ENCODE results near the gene FOXR1. TPM values are rescaled to one million over a fixed set of nuclear protein-coding genes. Genes with fewer than 3 reads are reported as not detected.

The FOXR1 gene
- total and polyA plus RNA-seq, 2 donors (not counting 3 experiments of a cell fraction or from before 2014, with no cell fraction given), result not detected

GRCh38 chr11:119014209-119014924, 42.8 kb downstream of the FOXR1 start:
- Histone ChIP-seq H3K4me3 (replicated peaks in 1 of 3; ENCODE audit: insufficient read depth in 1 of 3, low read depth in 1 of 3, low read length in 3 of 3) (no peak overlapping the region), H3K4me2 (ENCODE audit: insufficient read depth, low read length) (no peak overlapping the region), H3K27me3 (ENCODE audit: control insufficient read depth in 2 of 2, insufficient read depth in 2 of 2, low read length in 2 of 2) (no peaks in the 10 kb centered on the region), H3K9ac (replicated peaks; ENCODE audit: extremely low read depth, insufficient read depth, low read length) (no peak overlapping the region), H3K79me2 (ENCODE audit: control insufficient read depth, insufficient read depth, low read length) (peaks cover 34% of the 10 kb centered on the region), H3K4me1 (ENCODE audit: control insufficient read depth, extremely low read depth, insufficient read depth, low read length) (peaks cover 10% of the 10 kb centered on the region), H4K20me1 (replicated peaks; ENCODE audit: control insufficient read depth, extremely low read depth, insufficient read depth, low read length) (no peaks in the 10 kb centered on the region), H3K36me3 (ENCODE audit: control insufficient read depth in 2 of 2, extremely low read depth in 1 of 2, insufficient read depth in 2 of 2, low read length in 2 of 2) (peaks cover 19 to 21% of the 10 kb centered on the region in 2 experiments), H2AFZ (ENCODE audit: low read depth, low read length) (no peak overlapping the region), H3K9me3 (replicated peaks; ENCODE audit: control insufficient read depth, insufficient read depth, low read length) (no peaks in the 10 kb centered on the region), H3K27ac (ENCODE audit: insufficient read depth, low read depth, low read length) (no peak overlapping the region), H3K9me1 (replicated peaks; ENCODE audit: control insufficient read depth, extremely low read depth, insufficient read depth, low read length) (no peaks in the 10 kb centered on the region)
- dilution Hi-C loops (cut with MboI; ENCODE audit: extremely low pct_ligation_motif_present, low sequenced_read_pairs), result no loop called here
- intact Hi-C loops (cut with micrococcal nuclease), result no loop called here
- CTCF ChIA-PET, result interaction anchor here (1.0 to 1.5 kb wide), 2 partner anchors 13 to 86 kb away, joined by 3 to 4 read pairs; no protein-coding TSS in a partner anchor
- no TSS peak for BruUV-seq (replicated peaks)
- TF ChIP-seq POLR2A (IDR thresholded peaks at IDR 0.05; ENCODE audit: low read depth, low read length) (peak; percentile 43), POLR2AphosphoS5 (IDR thresholded peaks at IDR 0.05; ENCODE audit: insufficient read depth, low read depth, low read length) (no peak)
- POLR2A ChIA-PET, result no interaction called here
- FAIRE-seq, result no peak
- no peak for DNase-seq (ENCODE audit: low read depth, low spot score)

GRCh38 chr11:119015054-119015611, 43.6 kb downstream of the FOXR1 start:
- no peaks in the 10 kb centered on the region for H3K9me3 ChIP-seq (replicated peaks; ENCODE audit: control insufficient read depth, insufficient read depth, low read length)
- dilution Hi-C loops (cut with MboI; ENCODE audit: extremely low pct_ligation_motif_present, low sequenced_read_pairs), result no loop called here
- no peak overlapping the region for H3K4me2 ChIP-seq (ENCODE audit: insufficient read depth, low read length)
- POLR2A ChIA-PET, result interaction anchor here (0.6 kb wide), 1 partner anchor 19 kb away, joined by 3 read pairs; no protein-coding TSS in a partner anchor
- peaks cover 19 to 21% of the 10 kb centered on the region in 2 experiments for H3K36me3 ChIP-seq (ENCODE audit: control insufficient read depth in 2 of 2, extremely low read depth in 1 of 2, insufficient read depth in 2 of 2, low read length in 2 of 2)
- no peak for TF ChIP-seq POLR2A (IDR thresholded peaks at IDR 0.05; ENCODE audit: low read depth, low read length)
- TF ChIP-seq JUN (IDR thresholded peaks at IDR 0.05; ENCODE audit: borderline replicate concordance, insufficient read depth, insufficient read length, low read depth), result no peak
- TF ChIP-seq FOS (IDR thresholded peaks at IDR 0.05; ENCODE audit: borderline replicate concordance, insufficient read depth, low read length), result no peak
- no peak for TF ChIP-seq GATA2 (IDR thresholded peaks at IDR 0.05; ENCODE audit: insufficient read depth, insufficient read length, low read depth, low read length)
- no peak for TF ChIP-seq EZH2 (IDR thresholded peaks at IDR 0.05; ENCODE audit: borderline replicate concordance, low read depth, low read length, severe bottlenecking)
- TF ChIP-seq POLR2AphosphoS5 (IDR thresholded peaks at IDR 0.05; ENCODE audit: insufficient read depth, low read depth, low read length), result no peak
- TF ChIP-seq MYC (IDR thresholded peaks at IDR 0.05; ENCODE audit: low read depth, low read length), result no peak
- no peak for TF ChIP-seq CTCF (IDR thresholded peaks at IDR 0.05; ENCODE audit: extremely low read depth in 1 of 2, insufficient read depth in 1 of 2, low read depth in 1 of 2, low read length in 2 of 2)
- no peak for TF ChIP-seq MAX (IDR thresholded peaks at IDR 0.05; ENCODE audit: insufficient read depth, insufficient read length)
- no peak overlapping the region for H3K27ac ChIP-seq (ENCODE audit: insufficient read depth, low read depth, low read length)
- DNase-seq (ENCODE audit: low read depth, low spot score) (no peak), FAIRE-seq (no peak)
- CTCF ChIA-PET, result interaction anchor here (1.0 to 1.5 kb wide), 3 partner anchors 12 to 87 kb away, joined by 3 to 4 read pairs (median 4); partner anchors contain the start of gene CENATAC
- H3K79me2 ChIP-seq (ENCODE audit: control insufficient read depth, insufficient read depth, low read length), result peaks cover 39% of the 10 kb centered on the region
- no peaks in the 10 kb centered on the region for H4K20me1 ChIP-seq (replicated peaks; ENCODE audit: control insufficient read depth, extremely low read depth, insufficient read depth, low read length)
- intact Hi-C loops (cut with micrococcal nuclease), result loop anchor here (5.0 kb wide), 1 partner anchor 88 kb away; the partner anchor contains the start of gene BCL9L
- H3K4me1 ChIP-seq (ENCODE audit: control insufficient read depth, extremely low read depth, insufficient read depth, low read length), result peaks cover 16% of the 10 kb centered on the region
- no peak overlapping the region for H3K4me3 ChIP-seq (replicated peaks in 1 of 3; ENCODE audit: insufficient read depth in 1 of 3, low read depth in 1 of 3, low read length in 3 of 3)
- no peak overlapping the region for H3K9ac ChIP-seq (replicated peaks; ENCODE audit: extremely low read depth, insufficient read depth, low read length)
- H3K27me3 ChIP-seq (ENCODE audit: control insufficient read depth in 2 of 2, insufficient read depth in 2 of 2, low read length in 2 of 2), result no peaks in the 10 kb centered on the region
- BruUV-seq (replicated peaks), result no TSS peak
- no peaks in the 10 kb centered on the region for H3K9me1 ChIP-seq (replicated peaks; ENCODE audit: control insufficient read depth, extremely low read depth, insufficient read depth, low read length)
- no peak overlapping the region for H2AFZ ChIP-seq (ENCODE audit: low read depth, low read length)

Measured in endothelial cell of umbilical vein (primary cell).